GM12878 (cell line): ENCODE results near the gene EIF2A. TPM values are rescaled to one million over a fixed set of nuclear protein-coding genes. Genes with fewer than 3 reads are reported as not detected.

ENCODE experiments used
- ATAC-seq: fragments of 200-7000 bp; cut with Tn5 transposase; 3 replicates; pipeline ENCODE4 v1.9.1; 2020; ENCODE audit warnings: mild to moderate bottlenecking, moderate library complexity
- BruUV-seq: library from RNA; stranded (reverse); fragments of 400-500 nt; replicated peaks from 2 replicates; lab custom pipeline; 2021; lab: Mats Ljungman, UMichigan
- CTCF ChIA-PET: fragments of 300-600 bp; sonication (Branson Sonifier 250); formaldehyde crosslinking; extraction: SDS; loops from one replicate; lab custom pipeline; 2021; ENCODE audit warnings: inconsistent platforms; lab: Yijun Ruan, JAX
- POLR2A ChIA-PET: fragments of 350-600 bp; formaldehyde crosslinking; extraction: SDS; loops from one replicate; lab custom pipeline; 2021; ENCODE audit warnings: inconsistent platforms; lab: Charles Lee
- RAD21 ChIA-PET: fragments of 300-600 bp; sonication (Branson Sonifier 250); formaldehyde crosslinking; loops from one replicate; lab custom pipeline; 2023; ENCODE audit warnings: antibody characterized with exemption; ENCODE audit not compliant: unreplicated experiment; lab: Charles Lee
- SMC1A ChIA-PET: fragments of 300-600 bp; sonication (Branson Sonifier 250); formaldehyde crosslinking; loops from one replicate; lab custom pipeline; 2023; ENCODE audit not compliant: unreplicated experiment, uncharacterized antibody; lab: Charles Lee
- DNase-seq: peaks from one replicate; pipeline ENCODE4 v3.0.0-alpha.2; 2011; ENCODE audit warnings: low read depth, low spot score
- FAIRE-seq: peaks from 3 replicates; lab custom pipeline; 2011; peaks lifted over from hg19 to GRCh38; lab: Jason Lieb, UNC
- H2AFZ ChIP-seq: 2 replicates; pipeline ENCODE4 v1.6.0; 2011; ENCODE audit warnings: low read depth, low read length, control low read depth; ENCODE audit not compliant: control insufficient read depth
- H3K27ac ChIP-seq: 2 replicates; pipeline ENCODE4 v1.5.1; 2011; ENCODE audit warnings: control low read depth; ENCODE audit not compliant: control insufficient read depth, insufficient read depth
- H3K27me3 ChIP-seq, 2 experiments: replicated peaks in 1 of 2; 2 replicates each; pipeline versions ENCODE4 v1.6.0 to v1.6.1; 2011; ENCODE audit warnings: low read length in 1 of 2; ENCODE audit not compliant: control insufficient read depth in 2 of 2, insufficient read depth in 2 of 2
- H3K36me3 ChIP-seq, 2 experiments: 2 replicates each; pipeline ENCODE4 v1.5.1; 2011; ENCODE audit warnings: low read length in 1 of 2; ENCODE audit not compliant: control insufficient read depth in 2 of 2, insufficient read depth in 2 of 2
- H3K4me1 ChIP-seq: 2 replicates; pipeline ENCODE4 v1.6.1; 2011; ENCODE audit warnings: mild to moderate bottlenecking, low read length, moderate library complexity, mixed read lengths; ENCODE audit not compliant: control insufficient read depth, insufficient read depth
- H3K4me2 ChIP-seq: 2 replicates; pipeline ENCODE4 v1.6.0; 2011; ENCODE audit warnings: control low read depth; ENCODE audit not compliant: control insufficient read depth, insufficient read depth
- H3K4me3 ChIP-seq: fragments of 200-600 bp; sonication (generic); 2 replicates; pipeline ENCODE4 v1.5.1; 2016
- H3K79me2 ChIP-seq: 2 replicates; pipeline ENCODE4 v1.6.0; 2011; ENCODE audit warnings: low read length; ENCODE audit not compliant: control insufficient read depth, insufficient read depth
- H3K9ac ChIP-seq: 2 replicates; pipeline ENCODE4 v1.8.0; 2011; ENCODE audit warnings: low read length, control low read depth, mixed read lengths; ENCODE audit not compliant: control insufficient read depth, insufficient read depth
- H3K9me3 ChIP-seq: replicated peaks from 3 replicates; pipeline ENCODE4 v1.5.1; 2011; ENCODE audit warnings: mild to moderate bottlenecking, low read length; ENCODE audit not compliant: control insufficient read depth, insufficient read depth
- H4K20me1 ChIP-seq: 2 replicates; pipeline ENCODE4 v1.6.0; 2011; ENCODE audit not compliant: control insufficient read depth, insufficient read depth
- GABPA ChIP-seq: IDR thresholded peaks from 2 replicates; pipeline ENCODE4 v1.6.1; 2014; ENCODE audit warnings: antibody characterized with exemption, low read depth, mild to moderate bottlenecking, inconsistent platforms
- SKIL ChIP-seq: fragments of 450-650 bp; IDR thresholded peaks from 2 replicates; pipeline ENCODE4 v1.6.1; 2017; ENCODE audit warnings: mild to moderate bottlenecking, low read depth, inconsistent platforms; ENCODE audit not compliant: poor library complexity, severe bottlenecking
- ZBED1 ChIP-seq: IDR thresholded peaks from 2 replicates; pipeline ENCODE4 v1.6.1; 2016; ENCODE audit warnings: borderline replicate concordance
- WGBS: methylation state at CpG from one replicate; pipeline ENCODE4 v1.1.6; 2016; ENCODE audit warnings: low lambda C conversion rate; ENCODE audit not compliant: insufficient replicate concordance, insufficient coverage; ENCODE audit errors: missing lambda C conversion rate; 5-methylcytosine and 5-hydroxymethylcytosine counted together
- in situ Hi-C: fragments of 300-500 bp; cut with MboI; formaldehyde crosslinking; loops from 9 replicates; pipeline ENCODE4 v1.14.3; 2018; ENCODE audit warnings: mixed read lengths
- intact Hi-C: fragments of 100-400 bp; cut with micrococcal nuclease; formaldehyde crosslinking; loops from one replicate; pipeline ENCODE4 v1.14.2; 2022; ENCODE audit not compliant: unreplicated experiment
- polyA plus RNA-seq, 11 experiments: library from polyadenylated mRNA; depleted of rRNA in 4 of 11; unstranded in 6 of 11; stranded (reverse) in 5 of 11; fragments of >200 nt; fragmentation: Nextera tagmentation in 4 of 11; fragmentation: Illumina TruSeq in 1 of 11; extraction: Ambion mirVana in 4 of 11; extraction: Trizol in 1 of 11; gene quantifications; 1 replicate in 1 of 11; 2 replicates in 10 of 11; pipeline versions ENCODE4 v1.2.1 to v1.2.3, GENCODE V29; 2011 to 2016; ENCODE audit warnings: inconsistent platforms in 2 of 11, missing spikeins in 2 of 11, low read depth in 1 of 11
- total RNA-seq, 4 experiments: library from RNA; depleted of rRNA in 3 of 4; stranded (reverse); fragments of >200 nt in 3 of 4; fragmentation: Illumina TruSeq in 1 of 4; extraction: Trizol in 1 of 4; gene quantifications; 2 replicates each; pipeline versions ENCODE4 v1.2.1 to v1.2.3, GENCODE V29; 2013 to 2021
- TF ChIP-seq, protein P1 (sequence below): fragments of 450-650 bp; formaldehyde crosslinking; IDR thresholded peaks from 2 replicates; pipeline ENCODE4 v1.4.0; 2022; ENCODE audit warnings: mild to moderate bottlenecking, moderate library complexity

EIF2A gene
- total and polyA plus RNA-seq, 10 of the 15 experiments (the other 5 are each of a cell fraction or from before 2014, with no cell fraction given): 85.4 to 211 (median 136) TPM

DNA sequence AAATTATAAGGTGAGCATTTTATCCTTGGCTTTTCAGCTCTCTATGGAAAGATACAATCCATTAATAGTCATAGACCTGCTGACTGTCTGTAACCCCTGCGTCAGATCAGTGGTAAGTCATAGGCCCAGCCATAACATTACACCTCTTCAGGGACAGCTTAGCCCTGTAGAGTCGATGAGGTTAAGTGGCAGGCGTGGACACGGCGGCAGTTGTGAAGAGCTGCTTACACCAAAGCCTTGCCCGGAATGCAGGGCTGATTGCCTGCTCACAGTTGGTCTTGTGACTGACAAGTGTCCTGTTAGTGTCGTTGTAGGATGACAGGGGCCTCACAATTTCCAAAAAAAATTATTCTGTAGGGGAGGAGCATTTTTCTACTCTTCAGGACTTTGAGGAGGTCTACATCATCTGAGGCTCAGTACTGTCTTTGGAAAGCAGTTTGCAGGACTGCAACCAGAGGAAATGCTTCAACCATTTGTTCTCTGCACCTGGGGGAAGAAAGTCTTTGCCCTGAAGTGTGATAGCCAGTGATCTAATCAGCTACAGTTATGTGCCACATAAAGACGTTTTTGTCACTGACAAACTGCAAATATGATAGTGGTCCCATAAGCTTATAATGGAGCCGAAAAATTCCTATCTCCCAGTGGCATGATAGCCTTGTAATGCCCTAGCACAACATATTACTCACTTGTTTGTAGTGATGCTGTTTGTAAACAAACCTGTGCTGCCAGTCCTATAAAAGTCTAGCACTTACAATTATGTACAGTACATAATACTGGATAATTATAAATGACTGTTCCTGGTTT, 41.6 kb downstream of the EIF2A start:
- H3K4me3 ChIP-seq: no peak overlapping the region
- DNase-seq (no peak), FAIRE-seq (no peak), ATAC-seq (no peak)
- H3K27ac ChIP-seq: no peak overlapping the region
- CTCF ChIA-PET: interaction anchor here (0.9 to 3.6 kb wide), 4 partner anchors 10 to 56 kb away, joined by 3 to 18 read pairs (median 4); no protein-coding TSS in a partner anchor
- in situ Hi-C loops (no loop called here), intact Hi-C loops (no loop called here)
- no peak overlapping the region for H3K4me2 ChIP-seq
- no peaks in the 10 kb centered on the region; the same call in 1 of the 2 replicates for H4K20me1 ChIP-seq
- RAD21 ChIA-PET: interaction anchor here (0.9 to 1.7 kb wide), 3 partner anchors 10 to 176 kb away, joined by 3 to 14 read pairs (median 6); no protein-coding TSS in a partner anchor
- BruUV-seq: no TSS peak
- TF ChIP-seq GABPA (no peak), SKIL (no peak), ZBED1 (no peak)
- TF ChIP-seq, protein P1, sequence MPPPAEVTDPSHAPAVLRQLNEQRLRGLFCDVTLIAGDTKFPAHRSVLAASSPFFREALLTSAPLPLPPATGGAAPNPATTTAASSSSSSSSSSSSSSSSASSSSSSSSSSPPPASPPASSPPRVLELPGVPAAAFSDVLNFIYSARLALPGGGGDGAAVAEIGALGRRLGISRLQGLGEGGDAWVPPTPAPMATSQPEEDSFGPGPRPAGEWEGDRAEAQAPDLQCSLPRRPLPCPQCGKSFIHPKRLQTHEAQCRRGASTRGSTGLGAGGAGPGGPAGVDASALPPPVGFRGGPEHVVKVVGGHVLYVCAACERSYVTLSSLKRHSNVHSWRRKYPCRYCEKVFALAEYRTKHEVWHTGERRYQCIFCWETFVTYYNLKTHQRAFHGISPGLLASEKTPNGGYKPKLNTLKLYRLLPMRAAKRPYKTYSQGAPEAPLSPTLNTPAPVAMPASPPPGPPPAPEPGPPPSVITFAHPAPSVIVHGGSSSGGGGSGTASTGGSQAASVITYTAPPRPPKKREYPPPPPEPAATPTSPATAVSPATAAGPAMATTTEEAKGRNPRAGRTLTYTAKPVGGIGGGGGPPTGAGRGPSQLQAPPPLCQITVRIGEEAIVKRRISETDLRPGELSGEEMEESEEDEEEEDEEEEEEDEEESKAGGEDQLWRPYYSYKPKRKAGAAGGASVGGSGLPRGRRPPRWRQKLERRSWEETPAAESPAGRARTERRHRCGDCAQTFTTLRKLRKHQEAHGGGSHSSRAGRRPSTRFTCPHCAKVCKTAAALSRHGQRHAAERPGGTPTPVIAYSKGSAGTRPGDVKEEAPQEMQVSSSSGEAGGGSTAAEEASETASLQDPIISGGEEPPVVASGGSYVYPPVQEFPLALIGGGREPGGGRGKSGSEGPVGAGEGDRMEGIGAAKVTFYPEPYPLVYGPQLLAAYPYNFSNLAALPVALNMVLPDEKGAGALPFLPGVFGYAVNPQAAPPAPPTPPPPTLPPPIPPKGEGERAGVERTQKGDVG (CRISPR knock-in tag): no peak
- SMC1A ChIA-PET: interaction anchor here (0.6 to 2.0 kb wide), 8 partner anchors 9 to 133 kb away, joined by 3 to 12 read pairs (median 4); partner anchors contain the start of gene SELENOT
- no peak overlapping the region for H2AFZ ChIP-seq
- POLR2A ChIA-PET: interaction anchor here (1.0 to 2.4 kb wide), 4 partner anchors 10 to 192 kb away, joined by 3 to 16 read pairs (median 6); partner anchors contain the start of gene ERICH6
- WGBS: 72% methylated on average over 9 of the region's 9 CpGs
- H3K9me3 ChIP-seq: no peaks in the 10 kb centered on the region; the same call in 2 of the 3 replicates
- no peaks in the 10 kb centered on the region for H3K4me1 ChIP-seq
- peaks cover 4 to 21% of the 10 kb centered on the region in 2 experiments for H3K36me3 ChIP-seq
- no peaks in the 10 kb centered on the region for H3K27me3 ChIP-seq
- peaks cover 47% of the 10 kb centered on the region for H3K79me2 ChIP-seq
- H3K9ac ChIP-seq: no peak overlapping the region
